KBM-7 (cell line): ENCODE measurements around the gene SEC24B.
"Not testable (repeated sequence)": the region's sequence is repeated elsewhere in the genome, so short reads cannot be mapped to it uniquely, and the experiment has no call there.

Experiments
- DNase-seq: peaks from one replicate; pipeline ENCODE4 v3.0.0-alpha.2; 2015
- in situ Hi-C: fragments of 300-500 bp; cut with MboI; formaldehyde crosslinking; loops from 2 replicates; pipeline ENCODE4 v1.14.3; 2020; ENCODE audit warnings: low sequenced_read_pairs, low pct_unique_long_range_greater_than_20kb, mixed read lengths

SEC24B gene

DNA sequence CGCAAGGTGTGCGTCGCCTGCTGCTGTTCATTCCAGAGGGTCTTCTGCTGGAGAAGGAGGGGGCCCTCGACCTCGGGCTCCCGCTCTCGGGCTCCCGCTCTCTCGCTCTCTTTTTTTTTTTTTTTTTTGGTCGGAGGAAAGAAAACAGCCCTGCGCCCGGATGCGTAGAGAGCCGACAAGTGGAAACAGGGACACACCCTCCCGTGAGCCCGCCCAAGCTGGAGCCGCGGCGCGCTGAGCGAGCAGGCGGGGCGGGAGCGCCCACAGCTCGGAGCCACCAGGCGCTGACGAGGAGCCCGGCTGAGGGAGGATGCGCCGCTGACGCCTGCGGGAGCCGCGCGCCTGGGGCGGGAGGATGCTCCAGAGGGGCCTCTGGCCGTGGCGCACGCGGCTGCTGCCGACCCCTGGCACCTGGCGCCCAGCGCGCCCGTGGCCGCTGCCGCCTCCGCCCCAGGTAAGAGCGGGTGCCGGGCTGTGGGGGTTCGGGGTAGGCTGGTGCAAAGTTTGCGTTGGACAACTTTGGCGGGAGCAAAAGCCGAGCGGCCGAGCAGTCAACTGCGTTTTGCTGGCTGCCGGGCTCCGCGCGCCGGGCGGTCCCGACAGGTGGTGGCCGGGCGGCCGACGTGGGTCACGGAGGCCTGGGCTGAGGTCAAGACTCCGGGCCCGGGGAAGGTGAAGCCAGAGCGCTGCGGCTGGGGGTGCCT is 126.5 kb downstream of the SEC24B start, which contains the start of gene MCUB:
MCUB (plus strand) TSS at position 264 of the 704 bp plus-strand sequence; CDS start at position 356, 92 bp downstream.
- in situ Hi-C loops = no loop called here
- DNase-seq = peak; percentile 96

GRCh38 chr4:109560687-109561461 is 127.3 kb downstream of the SEC24B start:
- peak; percentile 90 for DNase-seq
- in situ Hi-C loops = no loop called here

DNA sequence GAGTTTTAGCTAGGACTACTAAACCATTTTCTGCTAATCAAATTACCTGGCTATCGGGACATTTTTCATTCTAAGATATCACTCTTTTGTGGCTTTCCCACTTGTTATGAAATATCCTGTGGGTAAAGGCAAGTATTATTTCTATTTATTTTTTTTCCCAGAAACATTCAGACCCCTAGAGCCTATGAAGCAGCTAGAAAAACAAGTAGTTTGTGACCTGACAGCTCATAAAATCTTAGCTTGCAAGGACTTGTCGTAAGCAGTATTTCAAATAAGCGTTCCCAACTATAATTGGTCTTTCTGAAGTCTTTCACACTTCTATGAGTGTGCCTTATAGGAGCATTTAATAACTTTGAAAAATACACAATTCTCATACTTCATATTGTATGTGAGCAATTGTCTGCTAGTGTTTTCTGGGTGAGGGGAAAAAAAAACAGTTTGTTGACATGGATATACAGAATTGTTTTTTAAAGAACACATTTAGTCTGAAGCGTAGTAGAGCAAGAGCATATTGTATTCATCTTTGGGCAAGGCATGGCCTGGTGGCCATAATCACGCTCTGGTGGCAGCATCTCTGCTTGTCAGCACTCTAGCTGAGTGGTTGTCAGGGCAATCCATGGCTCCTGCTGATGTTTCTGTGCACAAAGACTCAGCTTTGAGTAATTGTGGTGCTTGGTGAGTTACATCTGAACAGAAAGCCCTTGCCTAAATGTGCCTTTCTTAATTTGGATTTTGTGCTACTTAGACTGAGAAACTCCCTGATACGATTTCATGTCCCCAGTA is 129.0 kb downstream of the SEC24B start:
- in situ Hi-C loops = no loop called here
- no peak for DNase-seq

DNA sequence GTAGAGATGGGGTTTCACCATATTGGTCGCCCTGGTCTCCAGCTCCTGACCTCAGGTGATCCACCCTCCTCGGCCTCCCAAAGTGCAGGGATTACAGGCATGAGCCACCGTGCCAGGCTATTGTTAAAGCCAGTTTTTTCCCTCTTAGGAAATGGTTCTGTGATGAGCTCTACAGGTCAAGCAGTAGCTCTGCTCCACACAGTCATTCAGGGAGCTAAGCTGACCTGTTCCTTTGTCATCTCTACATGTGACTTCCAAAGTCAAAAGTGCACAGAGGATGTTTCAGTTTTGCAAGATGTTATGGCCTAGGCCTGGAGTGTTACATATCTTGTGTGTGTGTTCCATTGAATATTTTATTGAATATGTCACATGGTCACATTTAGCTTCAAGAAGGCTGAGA is 137.9 kb downstream of the SEC24B start:
- in situ Hi-C loops = no loop called here
- no peak for DNase-seq

DNA sequence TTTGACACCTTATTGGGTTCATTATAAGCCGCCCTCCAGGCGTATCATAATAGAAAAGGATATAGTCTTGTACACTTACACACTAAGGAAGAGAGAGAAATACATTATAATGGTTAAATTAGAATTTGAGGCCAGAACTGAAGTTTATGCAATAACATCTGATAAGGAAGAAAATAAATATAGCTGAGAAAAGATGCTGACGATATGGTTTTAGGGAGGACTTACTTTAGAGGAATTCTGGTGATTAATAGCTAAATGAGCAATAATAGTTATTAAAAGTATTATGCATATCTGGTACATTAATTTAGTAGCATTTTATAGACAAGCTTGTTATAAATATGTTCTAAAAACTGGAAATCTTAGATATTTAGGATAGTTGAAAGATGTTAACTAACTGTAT is 138.5 kb downstream of the SEC24B start:
- DNase-seq = no peak
- in situ Hi-C loops = no loop called here

GRCh38 chr4:109574443-109574850 is 140.8 kb downstream of the SEC24B start:
- in situ Hi-C loops = no loop called here
- DNase-seq = peak; percentile 54

- no peak for DNase-seq
- in situ Hi-C loops = no loop called here
Measured at GRCh38 chr4:109574931-109575804, 141.6 kb downstream of the SEC24B start.

GRCh38 chr4:109576462-109576861 is 142.8 kb downstream of the SEC24B start:
- in situ Hi-C loops = no loop called here
- peak; percentile 95 for DNase-seq

DNA sequence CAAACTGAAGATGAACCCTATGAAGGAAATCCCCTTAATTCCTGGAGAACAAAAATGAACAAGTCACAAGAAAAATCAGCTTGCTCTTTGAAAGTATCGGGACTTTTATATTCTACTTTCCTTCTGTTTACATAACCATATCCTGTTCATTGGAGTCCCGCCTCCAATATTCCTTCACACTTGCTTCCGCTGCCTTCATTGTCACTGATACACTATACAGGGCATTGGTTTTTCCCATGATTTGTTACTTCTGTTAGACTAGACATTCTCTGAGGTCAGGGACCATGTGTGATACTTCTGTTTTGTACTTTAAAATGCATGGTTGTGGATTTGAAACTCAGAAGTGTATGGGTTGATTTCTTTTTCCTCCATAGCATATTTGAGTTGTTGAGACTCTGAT is 145.2 kb downstream of the SEC24B start:
- in situ Hi-C loops = no loop called here
- DNase-seq = no peak

- DNase-seq, in situ Hi-C loops: not testable (repeated sequence)
Measured at GRCh38 chr4:109579997-109580396, 146.4 kb downstream of the SEC24B start.

- DNase-seq = no peak
- in situ Hi-C loops = no loop called here
Measured at GRCh38 chr4:109588176-109588575, 154.6 kb downstream of the SEC24B start.

GRCh38 chr4:109589119-109589518 is 155.5 kb downstream of the SEC24B start:
- DNase-seq = no peak
- in situ Hi-C loops = no loop called here

- DNase-seq = no peak
- in situ Hi-C loops = no loop called here
Measured at GRCh38 chr4:109589605-109590004, 156.0 kb downstream of the SEC24B start.
